GM08714 (cell line): ENCODE results near the gene URB1.

Experiments used
- H3K4me3 ChIP-seq: fragments of 200-500 bp; sonication (Bioruptor generic); 2 replicates; pipeline ENCODE4 v1.5.1; 2014; ENCODE audit warnings: mild to moderate bottlenecking, low read length, inconsistent platforms
- ZNF274 ChIP-seq: IDR thresholded peaks from 2 replicates; pipeline ENCODE4 v1.6.1; 2012; ENCODE audit warnings: mild to moderate bottlenecking, low read depth, low read length

Gene URB1

GRCh38 chr21:32415451-32416398 lies 22.9 kb upstream of the URB1 start:
- H3K4me3 ChIP-seq: no peak overlapping the region
- TF ChIP-seq ZNF274: no peak

GRCh38 chr21:32414579-32415358 lies 22.0 kb upstream of the URB1 start:
- no peak for TF ChIP-seq ZNF274
- H3K4me3 ChIP-seq: no peak overlapping the region

- no peak overlapping the region for H3K4me3 ChIP-seq
- TF ChIP-seq ZNF274: no peak
Observed at GRCh38 chr21:32413697-32414578, 21.1 kb upstream of the URB1 start.

- H3K4me3 ChIP-seq: no peak overlapping the region
- TF ChIP-seq ZNF274: no peak
Observed at GRCh38 chr21:32413015-32413504, 20.2 kb upstream of the URB1 start.

GRCh38 chr21:32412162-32413014 lies 19.6 kb upstream of the URB1 start, which contains the start of gene EVA1C:
TSS of gene EVA1C (plus strand) at chr21:32412706. CDS start at chr21:32412854, 148 bp downstream.
- TF ChIP-seq ZNF274: no peak
- H3K4me3 ChIP-seq: peak within 1 kb of the TSS; percentile 15; the same call in 1 of the 2 replicates

- H3K4me3 ChIP-seq: peak overlapping the region; percentile 15; the same call in 1 of the 2 replicates
- TF ChIP-seq ZNF274: no peak
Observed at GRCh38 chr21:32411350-32412161, 18.7 kb upstream of the URB1 start.

- TF ChIP-seq ZNF274: no peak
- H3K4me3 ChIP-seq: no peak overlapping the region
Observed at GRCh38 chr21:32410916-32411315, 18.1 kb upstream of the URB1 start.

- no peak for TF ChIP-seq ZNF274
- H3K4me3 ChIP-seq: no peak overlapping the region
Observed at GRCh38 chr21:32410291-32410690, 17.5 kb upstream of the URB1 start.

GRCh38 chr21:32406405-32406804 lies 13.6 kb upstream of the URB1 start:
- TF ChIP-seq ZNF274: no peak
- no peak overlapping the region for H3K4me3 ChIP-seq

- no peak overlapping the region for H3K4me3 ChIP-seq
- TF ChIP-seq ZNF274: no peak
Observed at GRCh38 chr21:32403201-32403777, 10.5 kb upstream of the URB1 start.

GRCh38 chr21:32393677-32394001 lies 827 bp upstream of the URB1 start:
- TF ChIP-seq ZNF274: no peak
- peak overlapping the region; percentile 70 for H3K4me3 ChIP-seq
